ENCODE data around the gene PARD6B.

DNA sequence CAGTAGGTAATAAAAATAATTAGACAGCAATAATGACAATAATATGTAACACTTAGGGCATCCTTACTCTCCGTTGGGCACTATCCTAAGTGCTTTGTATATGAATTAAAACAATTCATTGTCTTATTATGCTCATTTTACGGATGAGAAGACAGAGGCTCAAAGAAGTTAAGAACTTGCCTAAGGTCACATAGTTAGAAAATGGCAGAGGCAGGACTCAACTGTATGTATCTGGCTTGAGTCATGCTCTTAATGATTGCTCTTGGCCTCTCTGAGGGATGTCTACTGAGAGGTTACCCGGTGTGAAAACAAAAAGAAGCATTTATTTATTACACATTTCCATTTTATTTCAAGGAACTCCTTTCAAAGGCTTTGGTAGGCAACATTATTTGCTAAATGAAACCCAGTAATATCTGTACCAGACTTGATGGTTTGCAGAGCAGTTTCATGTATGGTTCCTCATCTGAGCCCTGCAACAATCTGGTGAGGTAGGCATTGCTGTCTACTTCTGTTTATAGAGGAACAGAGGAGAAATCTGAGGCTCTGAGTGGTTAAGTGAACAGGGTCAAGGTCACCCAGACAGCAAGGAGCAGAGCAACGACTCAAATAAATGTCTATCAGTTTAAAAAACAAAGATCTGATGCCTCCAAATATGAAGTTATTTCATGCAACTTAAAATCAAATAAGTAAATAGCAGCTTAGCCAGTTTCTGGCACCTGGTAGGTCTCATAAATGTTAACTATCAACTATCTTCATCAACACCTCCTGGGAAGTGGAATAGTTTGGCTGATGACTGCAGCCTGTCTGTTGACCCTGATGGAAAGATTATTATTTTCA is 4.2 kb upstream of the PARD6B start:
- TF ChIP-seq, protein P1, sequence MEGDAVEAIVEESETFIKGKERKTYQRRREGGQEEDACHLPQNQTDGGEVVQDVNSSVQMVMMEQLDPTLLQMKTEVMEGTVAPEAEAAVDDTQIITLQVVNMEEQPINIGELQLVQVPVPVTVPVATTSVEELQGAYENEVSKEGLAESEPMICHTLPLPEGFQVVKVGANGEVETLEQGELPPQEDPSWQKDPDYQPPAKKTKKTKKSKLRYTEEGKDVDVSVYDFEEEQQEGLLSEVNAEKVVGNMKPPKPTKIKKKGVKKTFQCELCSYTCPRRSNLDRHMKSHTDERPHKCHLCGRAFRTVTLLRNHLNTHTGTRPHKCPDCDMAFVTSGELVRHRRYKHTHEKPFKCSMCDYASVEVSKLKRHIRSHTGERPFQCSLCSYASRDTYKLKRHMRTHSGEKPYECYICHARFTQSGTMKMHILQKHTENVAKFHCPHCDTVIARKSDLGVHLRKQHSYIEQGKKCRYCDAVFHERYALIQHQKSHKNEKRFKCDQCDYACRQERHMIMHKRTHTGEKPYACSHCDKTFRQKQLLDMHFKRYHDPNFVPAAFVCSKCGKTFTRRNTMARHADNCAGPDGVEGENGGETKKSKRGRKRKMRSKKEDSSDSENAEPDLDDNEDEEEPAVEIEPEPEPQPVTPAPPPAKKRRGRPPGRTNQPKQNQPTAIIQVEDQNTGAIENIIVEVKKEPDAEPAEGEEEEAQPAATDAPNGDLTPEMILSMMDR (IDR thresholded peaks at IDR 0.05; ENCODE audit: poor library complexity, severe bottlenecking) = no peak
- TF ChIP-seq POLR2AphosphoS5 (IDR thresholded peaks at IDR 0.05) (no peak), EZH2 (IDR thresholded peaks at IDR 0.05; ENCODE audit: borderline replicate concordance, insufficient read depth, low read length, poor library complexity, severe bottlenecking) (no peak), TAF1 (IDR thresholded peaks at IDR 0.05; ENCODE audit: low read depth) (no peak)

Data from neural cell (in vitro differentiated cells).